Fibroblast of skin of right biceps (primary cell): ENCODE data around the gene MFN2.
A peak's percentile ranks its signal among the peaks of the same experiment; 100 is the strongest.
"Not testable (repeated sequence)": the region's sequence is repeated elsewhere in the genome, so short reads cannot be mapped to it uniquely, and the experiment has no call there.

Source experiments
- DNase-seq: peaks from one replicate; pipeline ENCODE4 v3.0.0-alpha.2; 2013

Gene MFN2

DNA sequence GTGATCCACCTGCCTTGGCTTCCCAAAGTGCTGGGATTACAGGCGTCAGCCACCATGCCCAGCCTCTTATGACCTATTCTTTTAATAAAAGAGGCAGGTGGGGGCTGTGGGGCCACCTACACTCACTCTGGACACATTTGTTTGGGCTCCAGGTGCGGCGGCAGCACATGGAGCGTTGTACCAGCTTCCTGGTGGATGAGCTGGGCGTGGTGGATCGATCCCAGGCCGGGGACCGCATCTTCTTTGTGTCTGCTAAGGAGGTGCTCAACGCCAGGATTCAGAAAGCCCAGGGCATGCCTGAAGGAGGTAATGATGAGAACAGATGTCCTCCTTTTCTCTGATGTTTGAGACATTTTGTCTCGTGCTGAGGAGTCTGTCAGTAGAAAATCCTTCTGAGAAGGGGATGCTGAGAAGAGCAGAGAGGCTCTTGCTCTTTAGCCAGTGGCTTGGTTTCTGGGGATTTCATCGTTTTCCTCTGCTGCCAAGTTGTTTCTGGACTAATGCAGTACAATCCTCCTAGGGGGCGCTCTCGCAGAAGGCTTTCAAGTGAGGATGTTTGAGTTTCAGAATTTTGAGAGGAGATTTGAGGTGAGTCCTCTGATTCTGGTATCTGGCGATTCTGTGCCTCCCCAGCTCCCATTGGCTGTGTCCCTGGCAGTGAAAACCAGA, 21.1 kb downstream of the MFN2 start:
- DNase-seq: peak; percentile 64

DNA sequence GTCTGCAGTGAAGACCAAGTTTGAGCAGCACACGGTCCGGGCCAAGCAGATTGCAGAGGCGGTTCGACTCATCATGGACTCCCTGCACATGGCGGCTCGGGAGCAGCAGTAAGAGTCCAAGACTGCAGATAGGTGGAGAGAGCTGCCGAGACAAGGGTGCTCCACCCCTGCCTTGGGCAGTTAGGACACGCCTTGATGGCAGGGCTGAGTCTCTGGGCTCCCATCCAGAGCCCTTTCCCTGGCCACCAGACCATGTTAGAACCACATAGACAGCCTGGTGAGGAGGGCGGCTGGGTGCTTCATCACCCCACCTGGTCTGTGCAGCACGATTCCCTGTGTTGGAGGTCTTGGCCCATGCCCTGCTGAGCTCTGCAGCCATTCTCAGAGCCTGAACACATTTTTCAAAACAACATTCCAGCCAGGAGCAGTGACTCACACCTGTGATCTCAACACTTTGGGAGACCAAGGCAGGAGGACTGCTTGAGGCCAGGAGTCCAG, 21.8 kb downstream of the MFN2 start:
- no peak for DNase-seq

DNA sequence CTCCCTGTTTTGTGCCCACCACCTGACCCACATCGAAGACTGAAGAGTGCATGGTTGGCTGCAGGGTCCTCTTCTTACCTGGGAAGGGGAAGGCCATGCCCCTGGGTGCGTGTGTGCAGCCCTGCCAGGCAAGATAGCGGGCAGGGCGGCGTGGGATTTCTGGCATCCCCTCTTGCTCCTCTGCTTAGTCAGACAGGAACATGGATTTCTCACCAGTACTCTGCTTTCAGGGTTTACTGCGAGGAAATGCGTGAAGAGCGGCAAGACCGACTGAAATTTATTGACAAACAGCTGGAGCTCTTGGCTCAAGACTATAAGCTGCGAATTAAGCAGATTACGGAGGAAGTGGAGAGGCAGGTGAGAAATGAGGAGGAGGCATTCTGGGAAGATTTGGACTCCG, 23.5 kb downstream of the MFN2 start:
- no peak for DNase-seq

DNA sequence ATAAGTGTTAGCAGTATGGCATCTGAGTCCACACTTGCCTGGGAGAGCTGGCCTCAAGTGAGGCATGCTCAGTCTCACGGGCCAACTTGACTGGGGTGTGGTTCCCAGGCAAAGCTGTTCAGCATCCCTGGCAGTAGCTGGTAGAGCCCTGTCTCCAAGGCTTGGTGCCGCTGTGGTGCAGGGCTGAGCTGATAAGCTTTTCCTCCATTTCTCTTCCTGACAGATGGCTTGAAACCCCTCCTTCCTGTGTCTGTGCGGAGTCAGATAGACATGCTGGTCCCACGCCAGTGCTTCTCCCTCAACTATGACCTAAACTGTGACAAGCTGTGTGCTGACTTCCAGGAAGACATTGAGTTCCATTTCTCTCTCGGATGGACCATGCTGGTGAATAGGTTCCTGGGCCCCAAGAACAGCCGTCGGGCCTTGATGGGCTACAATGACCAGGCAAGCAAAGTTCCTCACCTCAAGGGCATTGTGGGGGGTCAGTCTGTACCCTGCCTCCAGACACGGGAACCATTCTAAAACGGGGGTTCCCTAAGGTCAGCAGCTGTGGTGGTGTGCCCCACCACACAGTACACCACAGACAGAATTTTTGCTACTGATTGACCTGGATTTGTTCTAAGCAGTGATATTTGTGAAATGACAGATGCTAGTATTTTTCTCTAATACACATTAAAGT, 25.4 kb downstream of the MFN2 start:
- no peak for DNase-seq

DNA sequence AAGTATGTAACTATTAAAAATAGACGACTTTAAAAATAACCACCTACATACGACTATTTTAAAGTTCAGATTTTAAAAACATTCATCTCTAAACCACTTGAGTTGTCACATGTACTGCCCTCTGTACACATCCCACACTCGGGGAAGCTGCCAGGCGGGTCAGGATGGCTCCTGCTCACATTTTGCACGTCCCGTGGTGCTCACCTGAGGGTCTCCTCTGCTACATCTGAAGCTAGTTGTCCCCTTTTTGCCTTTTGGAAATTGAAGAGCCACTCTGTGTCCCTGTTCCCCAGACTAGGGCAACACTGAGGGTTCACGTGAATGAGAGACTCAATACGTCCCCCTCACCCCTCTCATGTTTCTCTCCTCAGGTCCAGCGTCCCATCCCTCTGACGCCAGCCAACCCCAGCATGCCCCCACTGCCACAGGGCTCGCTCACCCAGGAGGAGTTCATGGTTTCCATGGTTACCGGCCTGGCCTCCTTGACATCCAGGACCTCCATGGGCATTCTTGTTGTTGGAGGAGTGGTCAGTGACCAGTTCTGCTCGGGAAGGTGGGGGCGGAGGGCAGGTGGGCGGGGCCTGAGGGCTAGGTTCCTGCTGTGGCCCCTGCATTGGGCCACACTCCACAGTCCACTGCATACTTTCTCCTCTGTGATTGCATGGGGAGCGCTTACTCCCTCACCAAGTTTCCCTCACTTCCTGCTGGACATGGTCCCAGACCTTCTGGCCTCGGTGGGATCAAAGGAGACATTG, 26.1 kb downstream of the MFN2 start:
- no peak for DNase-seq

DNA sequence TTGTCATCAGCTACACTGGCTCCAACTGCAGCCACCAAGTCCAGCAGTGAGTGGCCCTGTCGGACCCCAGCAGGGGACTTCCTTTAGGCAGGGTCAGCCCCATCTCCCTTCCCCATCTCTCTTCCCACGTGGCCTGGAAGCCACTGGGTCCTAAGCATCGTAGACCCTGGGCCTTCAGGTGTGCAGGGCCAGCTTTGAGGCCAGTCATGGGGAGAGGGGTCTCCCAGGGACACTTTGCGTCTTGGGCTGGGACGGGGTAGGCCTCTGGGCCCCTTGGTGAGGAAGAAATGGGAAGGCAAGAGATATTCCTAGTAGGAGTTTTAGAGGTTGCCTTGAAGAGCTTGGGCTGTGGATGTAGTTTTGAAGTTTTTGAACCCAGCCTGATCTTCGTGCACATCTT, 27.0 kb downstream of the MFN2 start:
- no peak for DNase-seq

DNA sequence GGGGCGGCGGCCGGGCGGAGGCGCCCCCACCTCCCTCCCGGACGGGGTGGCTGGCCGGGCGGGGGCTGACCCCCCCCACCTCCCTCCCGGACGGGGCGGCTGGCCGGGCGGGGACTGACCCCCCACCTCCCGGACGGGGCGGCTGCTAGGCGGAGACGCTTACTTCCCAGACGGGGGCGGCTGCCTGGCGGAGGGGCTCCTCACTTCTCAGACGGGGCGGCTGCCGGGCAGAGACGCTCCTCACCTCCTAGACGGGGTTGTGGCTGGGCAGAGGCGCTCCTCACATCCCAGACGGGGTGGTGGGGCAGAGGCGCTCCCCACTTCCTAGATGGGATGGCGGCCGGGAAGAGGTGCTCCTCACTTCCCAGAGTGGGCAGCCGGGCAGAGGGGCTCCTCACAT, 28.1 kb downstream of the MFN2 start:
- DNase-seq: not testable (repeated sequence)

DNA sequence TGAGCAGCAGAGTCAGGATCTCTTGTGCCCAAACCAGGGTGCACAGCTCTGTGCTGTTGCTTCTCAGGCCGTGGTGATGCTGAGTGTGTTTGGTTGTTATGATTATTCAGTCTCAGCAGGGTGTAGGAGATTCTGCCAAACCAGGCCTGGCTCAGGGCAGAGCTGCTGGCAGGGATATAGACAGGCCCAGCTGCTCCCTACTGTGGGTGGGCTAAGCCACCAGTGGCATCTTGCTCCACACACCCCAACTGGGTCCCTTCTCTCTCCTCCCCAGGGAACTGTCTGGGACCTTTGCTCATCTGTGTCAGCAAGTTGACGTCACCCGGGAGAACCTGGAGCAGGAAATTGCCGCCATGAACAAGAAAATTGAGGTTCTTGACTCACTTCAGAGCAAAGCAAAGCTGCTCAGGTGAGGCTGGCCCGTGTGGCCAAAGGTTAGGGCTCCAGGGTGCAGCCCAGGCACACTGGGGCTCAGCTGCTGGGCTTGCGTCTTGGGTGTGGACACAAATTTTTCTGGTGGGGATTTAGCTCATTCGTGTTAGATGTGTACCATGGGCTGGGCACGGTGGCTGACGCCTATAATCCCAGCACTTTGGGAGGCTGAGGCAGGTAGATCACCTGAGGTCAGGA, 29.2 kb downstream of the MFN2 start:
- no peak for DNase-seq

DNA sequence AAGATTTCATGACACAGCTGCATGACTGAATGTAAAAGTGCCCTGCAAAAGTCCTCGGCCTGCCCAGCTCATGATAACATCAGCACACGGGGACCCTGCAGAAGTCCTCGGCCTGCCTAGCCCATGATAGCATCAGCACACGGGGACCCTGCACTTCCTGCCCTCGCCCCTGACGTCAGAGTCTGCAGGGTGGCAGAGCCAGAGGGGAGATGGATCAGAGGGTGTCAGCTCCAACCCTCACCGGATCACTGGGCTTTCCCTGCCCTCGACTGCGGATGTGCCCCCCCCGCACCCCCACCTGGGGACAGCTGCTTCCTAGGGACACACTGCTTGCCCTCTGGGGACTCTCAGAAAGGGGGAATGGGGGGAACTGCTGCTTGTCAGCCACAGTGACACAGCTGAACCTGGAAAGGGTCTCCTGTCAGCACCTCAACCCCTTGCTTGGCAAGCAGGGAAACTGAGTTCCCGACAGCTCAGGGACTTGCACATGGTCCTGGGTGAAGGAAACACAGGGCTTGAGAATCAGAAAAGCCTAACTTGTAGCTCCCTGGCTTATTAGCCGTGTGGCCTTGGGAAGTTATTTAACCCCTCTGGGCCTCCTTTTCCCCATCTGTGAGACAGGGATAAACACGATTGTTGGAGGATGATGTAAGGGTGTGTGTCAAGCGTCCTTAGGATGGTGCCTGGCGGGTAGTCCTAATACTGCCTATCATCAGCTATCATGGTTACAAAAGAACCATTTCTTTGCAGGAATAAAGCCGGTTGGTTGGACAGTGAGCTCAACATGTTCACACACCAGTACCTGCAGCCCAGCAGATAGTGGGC, 30.7 kb downstream of the MFN2 start:
- DNase-seq: no peak

DNA sequence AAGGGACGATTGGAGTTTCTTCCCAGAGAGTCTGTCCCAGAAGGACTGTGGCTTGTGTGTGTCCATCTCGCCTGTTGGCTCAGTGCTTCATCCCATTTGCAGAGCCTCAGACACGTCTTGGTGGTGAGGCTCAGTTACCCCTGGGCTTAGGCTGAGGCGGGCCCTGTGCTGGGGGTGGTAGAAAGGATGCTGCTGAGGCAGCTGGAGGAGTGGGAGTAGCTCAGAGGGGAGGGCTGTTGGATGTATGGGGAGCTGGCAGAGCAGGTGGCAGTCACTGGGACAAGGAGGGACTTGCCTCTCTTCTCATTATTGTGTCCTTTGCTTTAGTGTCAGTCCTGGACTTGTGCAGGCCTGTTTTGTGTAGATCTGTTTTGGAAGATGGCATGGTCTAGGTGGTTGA, 31.8 kb downstream of the MFN2 start:
- DNase-seq: no peak

DNA sequence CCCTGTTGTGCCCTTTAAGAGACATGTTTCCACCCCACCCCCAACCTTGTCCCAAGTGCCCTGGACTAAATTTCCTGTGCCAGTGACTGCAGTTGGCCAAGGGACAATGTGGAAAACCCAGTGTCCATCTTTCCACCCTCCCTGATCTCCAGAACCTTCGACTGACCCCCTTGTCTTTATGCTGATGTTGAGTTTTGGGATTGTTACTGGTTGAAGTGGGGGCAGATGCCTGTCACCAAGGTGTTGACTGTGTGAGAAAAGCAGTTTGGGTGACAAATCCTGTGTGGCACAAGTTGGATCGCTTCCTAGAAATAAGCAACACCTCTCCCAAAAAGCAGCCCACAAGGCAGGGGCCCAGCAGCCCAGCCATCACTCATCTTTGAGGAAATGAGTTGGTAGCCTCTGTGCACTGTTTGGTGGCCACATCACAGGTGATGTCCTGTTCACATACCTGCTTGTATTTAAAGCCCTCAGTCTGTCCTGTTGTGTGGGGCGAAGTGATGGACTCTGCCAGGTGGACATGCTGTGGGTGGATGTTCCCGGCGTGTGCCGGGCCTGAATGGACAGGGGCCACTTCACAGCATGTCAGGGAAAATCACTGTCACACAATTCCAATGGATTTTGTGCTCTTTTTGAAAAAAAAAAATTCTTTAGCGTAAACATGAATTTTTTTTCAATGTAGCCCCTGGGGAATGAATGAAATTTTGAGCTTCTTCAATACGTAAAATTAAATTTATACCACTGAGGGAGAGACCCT, 32.5 kb downstream of the MFN2 start:
- DNase-seq: no peak

DNA sequence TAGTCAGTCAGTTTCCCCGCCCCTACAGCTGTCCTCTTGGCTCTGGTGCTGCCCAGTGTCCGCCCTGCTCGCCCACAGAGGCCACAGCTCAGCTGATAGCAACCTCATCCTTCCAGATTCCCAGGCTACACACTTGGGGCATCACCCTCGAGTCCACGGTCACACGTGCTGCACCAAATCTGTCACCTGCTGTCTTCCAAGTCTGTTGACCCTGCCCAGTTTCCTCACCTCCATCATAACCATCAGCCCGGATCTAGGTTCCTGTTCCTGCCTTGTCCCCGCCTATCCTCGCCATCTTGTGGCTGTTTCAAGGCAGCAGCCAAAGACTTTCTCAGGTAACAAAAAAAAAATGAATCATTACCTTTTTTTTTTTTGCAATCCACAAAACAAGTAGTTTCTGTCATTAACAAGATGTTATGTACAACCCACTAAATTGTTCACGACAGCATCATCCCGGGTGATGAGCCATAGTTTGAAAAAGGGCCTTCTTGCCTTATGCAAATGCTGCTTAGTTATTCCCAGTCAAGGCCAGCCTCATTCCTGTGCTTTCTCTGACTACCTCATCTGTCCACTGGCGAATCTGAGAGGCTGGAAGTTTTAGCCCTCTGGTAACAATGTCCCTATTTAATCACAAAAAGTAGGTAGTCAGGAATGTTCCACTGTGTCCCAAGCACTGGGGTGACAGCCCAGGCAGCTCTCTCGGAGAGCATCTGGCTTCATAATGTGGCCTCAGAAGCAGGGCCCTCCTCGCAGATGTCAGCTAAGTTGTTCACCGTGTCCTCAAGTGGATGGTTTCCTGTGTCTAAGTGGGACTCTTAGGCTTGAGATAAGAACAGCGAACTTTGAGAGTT, 34.1 kb downstream of the MFN2 start:
- peak; percentile 65 for DNase-seq

DNA sequence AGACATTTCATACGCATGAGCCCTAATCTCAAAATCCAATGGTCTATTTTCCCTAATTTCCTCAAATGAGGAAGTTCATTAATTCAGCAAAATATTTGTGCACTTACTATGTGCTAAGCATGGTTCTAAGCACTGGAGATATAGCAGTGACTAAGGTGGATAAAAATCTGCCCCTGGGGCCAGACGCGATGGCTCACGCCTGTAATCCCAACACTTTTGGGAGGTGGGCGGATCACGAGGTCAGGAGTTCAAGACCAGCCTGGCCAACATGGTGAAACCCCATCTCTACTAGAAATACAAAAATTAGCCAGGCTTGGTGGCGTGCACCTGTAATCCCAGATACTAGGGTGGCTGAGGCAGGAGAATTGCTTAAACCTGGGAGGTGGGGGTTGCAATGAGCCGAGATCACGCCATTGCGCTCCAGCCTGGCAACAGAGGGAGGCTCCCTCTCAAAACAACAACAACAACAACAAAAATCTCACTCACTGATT, 34.8 kb downstream of the MFN2 start:
- peak; percentile 58 for DNase-seq

DNA sequence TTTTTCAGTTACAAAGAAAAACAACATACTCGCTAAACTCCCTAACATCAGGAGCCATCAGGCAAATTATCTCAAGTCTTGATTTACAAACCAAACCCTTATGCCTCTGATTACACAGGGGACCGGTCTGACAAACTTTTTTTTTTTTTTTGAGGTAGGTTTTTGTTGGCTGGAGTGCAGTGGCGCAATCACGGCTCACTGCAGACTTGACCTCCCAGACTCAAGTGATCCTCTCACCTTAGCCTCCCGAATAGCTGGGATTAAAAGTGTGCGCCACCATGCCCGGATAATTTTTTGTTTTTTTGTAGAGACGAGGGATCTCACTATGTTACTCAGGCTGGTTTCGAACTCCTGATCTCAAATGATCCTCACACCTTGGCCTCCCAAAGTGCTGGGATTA, 35.3 kb downstream of the MFN2 start:
- DNase-seq: no peak

DNA sequence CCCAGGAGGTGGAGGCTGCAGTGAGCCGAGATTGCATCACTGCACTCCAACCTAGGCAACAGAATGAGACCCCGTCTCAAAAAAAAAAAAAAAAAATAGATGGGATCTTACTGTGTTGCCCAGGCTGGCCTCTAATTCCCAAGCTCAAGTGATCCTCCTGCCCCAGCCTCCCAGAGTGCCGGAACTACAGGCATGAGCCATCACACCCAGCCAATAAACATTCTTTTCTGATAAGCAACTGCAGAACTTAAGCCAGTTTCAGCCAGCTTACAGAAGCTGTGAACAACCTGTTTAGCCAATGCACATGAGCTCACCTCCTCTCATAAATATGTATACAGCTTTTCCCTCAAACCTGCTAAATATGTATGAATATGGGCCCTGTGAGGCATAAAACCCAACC, 35.9 kb downstream of the MFN2 start:
- DNase-seq: no peak

DNA sequence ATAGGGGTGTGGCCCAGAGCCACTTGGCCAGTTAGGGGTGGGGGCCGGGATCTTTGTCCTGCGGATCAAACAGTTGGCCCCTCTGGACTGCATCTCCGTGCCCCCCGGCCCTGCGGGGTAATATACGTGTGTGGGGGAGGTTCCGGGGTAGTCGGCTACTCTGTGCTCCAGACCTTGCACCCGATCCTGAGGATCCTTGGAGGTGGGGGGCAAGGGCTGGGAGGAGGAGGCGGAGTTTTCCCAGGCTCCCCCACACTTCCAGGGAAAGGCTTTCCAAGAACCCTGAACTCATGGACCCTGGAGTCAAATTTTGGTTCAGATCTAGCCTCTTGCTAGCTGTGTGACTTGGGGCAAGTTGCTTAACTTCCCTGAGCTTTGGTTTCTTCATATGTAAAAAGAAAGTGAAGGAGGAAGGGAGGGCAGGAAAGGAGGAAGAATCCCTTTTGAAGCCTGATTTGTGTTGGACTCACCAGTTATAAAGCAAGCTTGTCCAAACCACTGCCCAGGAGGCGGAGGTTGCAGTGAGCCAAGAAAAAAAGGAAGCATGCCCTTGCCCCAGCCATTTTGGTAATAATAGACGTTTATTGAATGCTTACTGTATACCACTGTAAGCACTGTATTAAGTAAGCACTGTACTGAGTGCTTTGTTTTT, 39.7 kb downstream of the MFN2 start:
- DNase-seq: no peak

DNA sequence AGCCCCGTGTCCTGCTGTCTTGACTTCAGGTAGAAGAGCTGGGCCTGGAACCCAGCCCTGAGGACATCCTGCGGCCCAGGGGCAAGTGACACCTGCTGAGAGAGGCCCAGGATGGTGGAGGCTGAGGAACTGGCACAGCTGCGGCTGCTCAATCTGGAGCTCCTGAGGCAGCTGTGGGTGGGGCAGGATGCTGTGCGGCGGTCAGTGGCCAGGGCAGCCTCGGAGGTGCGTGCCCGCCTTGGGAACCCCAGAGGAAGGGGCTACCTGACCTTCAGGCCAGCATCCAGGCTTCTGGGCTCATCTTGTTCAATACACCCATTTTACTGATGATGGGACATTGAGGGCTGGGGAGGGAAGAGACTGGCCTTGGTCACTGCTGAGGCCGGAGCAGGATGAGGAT, 41.4 kb downstream of the MFN2 start:
- DNase-seq: no peak

DNA sequence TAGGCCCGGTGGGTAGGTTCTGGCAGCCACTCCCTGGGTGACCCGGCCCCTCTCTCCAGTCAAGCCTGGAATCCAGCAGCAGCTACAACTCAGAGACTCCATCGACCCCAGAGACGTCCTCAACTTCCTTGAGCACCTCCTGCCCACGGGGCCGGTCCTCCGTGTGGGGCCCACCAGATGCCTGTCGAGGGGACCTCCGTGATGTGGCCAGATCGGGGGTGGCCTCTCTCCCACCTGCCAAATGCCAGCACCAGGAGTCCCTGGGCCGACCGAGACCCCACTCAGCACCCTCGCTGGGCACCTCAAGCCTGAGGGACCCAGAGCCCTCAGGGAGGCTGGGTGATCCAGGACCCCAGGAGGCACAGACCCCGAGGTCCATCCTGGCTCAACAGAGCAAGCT, 41.8 kb downstream of the MFN2 start:
- DNase-seq: no peak

DNA sequence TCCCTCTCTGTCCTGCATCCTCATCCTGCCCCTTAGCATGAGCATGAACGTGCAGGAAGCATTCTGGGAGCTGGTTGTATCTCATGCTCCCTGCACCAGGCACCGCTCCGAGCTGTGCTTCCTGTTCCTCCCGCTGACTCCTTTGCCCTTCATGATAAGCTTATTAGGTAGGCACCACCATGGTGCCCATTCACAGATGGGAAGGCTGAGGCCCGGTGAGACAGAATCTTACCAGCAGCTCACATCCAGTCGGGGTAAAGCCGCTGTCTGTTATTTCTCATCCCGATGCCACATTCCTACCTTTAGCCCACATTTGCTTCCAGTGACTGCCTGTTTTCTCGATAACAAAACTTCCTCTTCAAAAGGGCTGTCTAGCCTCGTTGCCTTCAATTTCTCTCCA, 46.3 kb downstream of the MFN2 start:
- DNase-seq: no peak

DNA sequence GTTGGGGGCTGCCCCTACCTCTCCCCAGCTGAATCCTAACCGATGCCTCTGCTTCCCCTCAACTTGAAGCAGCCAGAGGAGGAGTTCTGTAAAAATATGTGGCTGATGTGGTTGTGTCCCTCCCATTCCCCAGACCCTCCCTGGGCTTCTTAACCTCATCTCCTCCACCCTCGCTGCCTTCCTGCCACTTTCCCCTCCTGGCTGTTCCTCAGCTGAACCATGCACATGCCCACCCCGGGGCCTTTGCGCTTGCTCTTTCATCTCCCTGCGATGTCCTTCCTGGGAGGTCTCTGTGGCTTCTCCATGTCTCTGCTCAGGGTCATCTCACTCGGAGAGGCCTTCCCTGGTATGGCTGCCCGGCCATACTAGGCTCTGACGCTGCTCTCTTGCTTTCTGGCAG, 48.0 kb downstream of the MFN2 start:
- DNase-seq: no peak
